GM12872 (cell line): ENCODE data around the gene ZNF518A.

ENCODE experiments used
- CTCF ChIP-seq: IDR thresholded peaks from 3 replicates; pipeline ENCODE4 v1.5.1; 2011; ENCODE audit warnings: low read depth, mild to moderate bottlenecking, low read length, moderate library complexity; ENCODE audit not compliant: insufficient read depth

The ZNF518A gene

GRCh38 chr10:96176985-96177384, 46.9 kb downstream of the ZNF518A start:
- no peak for TF ChIP-seq CTCF

GRCh38 chr10:96188421-96188820, 58.3 kb downstream of the ZNF518A start:
- TF ChIP-seq CTCF, result no peak

GRCh38 chr10:96188916-96189315, 58.8 kb downstream of the ZNF518A start:
- TF ChIP-seq CTCF, result no peak

GRCh38 chr10:96201525-96201924, 71.4 kb downstream of the ZNF518A start:
- TF ChIP-seq CTCF, result no peak

- no peak for TF ChIP-seq CTCF
These were observed 75.5 kb downstream of the ZNF518A start for GRCh38 chr10:96205580-96205979.

GRCh38 chr10:96208271-96208670, 78.2 kb downstream of the ZNF518A start:
- TF ChIP-seq CTCF, result no peak

- no peak for TF ChIP-seq CTCF
These were observed 78.8 kb downstream of the ZNF518A start for GRCh38 chr10:96208946-96209345.

- no peak for TF ChIP-seq CTCF
These were observed 81.7 kb downstream of the ZNF518A start for GRCh38 chr10:96211764-96212163.
